ENCODE results near the gene EIF1. TPM values are rescaled to one million over a fixed set of nuclear protein-coding genes. Genes with fewer than 3 reads are reported as not detected.

Gene EIF1
- total RNA-seq, 2 experiments from 2014 or later = 1,206 to 1,253 TPM

GRCh38 chr17:41658846-41659245 lies 29.8 kb upstream of the EIF1 start:
- no peaks in the 10 kb centered on the region for H3K9me3 Mint-ChIP-seq
- CTCF ChIA-PET = interaction anchor here (1.1 kb wide), 1 partner anchor 11 kb away, joined by 6 read pairs; no protein-coding TSS in a partner anchor
- H3K4me3 Mint-ChIP-seq = no peak overlapping the region
- H3K27me3 Mint-ChIP-seq (ENCODE audit: low read depth) = no peaks in the 10 kb centered on the region
- H3K4me1 Mint-ChIP-seq (ENCODE audit: low read depth) = no peaks in the 10 kb centered on the region
- no peak for DNase-seq
- H3K36me3 Mint-ChIP-seq (ENCODE audit: low read depth) = no peaks in the 10 kb centered on the region
- H3K27ac Mint-ChIP-seq = no peak overlapping the region
- intact Hi-C loops (cut with micrococcal nuclease) = no loop called here

- CTCF ChIA-PET = interaction anchor here (1.1 to 12.2 kb wide), 3 partner anchors 11 to 337 kb away, joined by 3 to 295 read pairs (median 114); no protein-coding TSS in a partner anchor
- Mint-ChIP-seq H3K4me1 (ENCODE audit: low read depth) (no peaks in the 10 kb centered on the region), H3K9me3 (no peaks in the 10 kb centered on the region), H3K36me3 (ENCODE audit: low read depth) (no peaks in the 10 kb centered on the region), H3K4me3 (no peak overlapping the region), H3K27ac (no peak overlapping the region), H3K27me3 (ENCODE audit: low read depth) (no peaks in the 10 kb centered on the region)
- intact Hi-C loops (cut with micrococcal nuclease) = loop anchor here (5.0 to 10.0 kb wide), 2 partner anchors 172 to 1335 kb away; partner anchors contain the start of gene KRT36
- no peak for DNase-seq
These were observed 29.1 kb upstream of the EIF1 start for GRCh38 chr17:41659427-41660212.

GRCh38 chr17:41660221-41660711 lies 28.4 kb upstream of the EIF1 start:
- CTCF ChIA-PET = interaction anchor here (1.1 to 12.2 kb wide), 3 partner anchors 11 to 338 kb away, joined by 3 to 295 read pairs (median 114); no protein-coding TSS in a partner anchor
- no peak for DNase-seq
- peaks cover 4% of the 10 kb centered on the region for H3K4me1 Mint-ChIP-seq (ENCODE audit: low read depth)
- intact Hi-C loops (cut with micrococcal nuclease) = loop anchor here (5.0 to 10.0 kb wide), 2 partner anchors 173 to 1335 kb away; partner anchors contain the start of gene KRT36
- H3K36me3 Mint-ChIP-seq (ENCODE audit: low read depth) = no peaks in the 10 kb centered on the region
- H3K4me3 Mint-ChIP-seq = no peak overlapping the region
- no peaks in the 10 kb centered on the region for H3K9me3 Mint-ChIP-seq
- no peak overlapping the region for H3K27ac Mint-ChIP-seq
- no peaks in the 10 kb centered on the region for H3K27me3 Mint-ChIP-seq (ENCODE audit: low read depth)

- CTCF ChIA-PET = interaction anchor here (0.6 to 12.2 kb wide), 40 partner anchors 15 to 1145 kb away, joined by 3 to 295 read pairs (median 4); partner anchors contain the start of genes EIF1 and KLHL11
- no peaks in the 10 kb centered on the region for H3K9me3 Mint-ChIP-seq
- H3K27ac Mint-ChIP-seq = no peak overlapping the region
- no peak overlapping the region for H3K4me3 Mint-ChIP-seq
- no peak for DNase-seq
- no peaks in the 10 kb centered on the region for H3K27me3 Mint-ChIP-seq (ENCODE audit: low read depth)
- intact Hi-C loops (cut with micrococcal nuclease) = loop anchor here (2.0 to 10.0 kb wide), 3 partner anchors 176 to 1339 kb away; partner anchors contain the start of gene KRT36
- H3K4me1 Mint-ChIP-seq (ENCODE audit: low read depth) = peaks cover 27% of the 10 kb centered on the region
- no peaks in the 10 kb centered on the region for H3K36me3 Mint-ChIP-seq (ENCODE audit: low read depth)
These were observed 25.1 kb upstream of the EIF1 start for GRCh38 chr17:41663451-41664171.

DNA sequence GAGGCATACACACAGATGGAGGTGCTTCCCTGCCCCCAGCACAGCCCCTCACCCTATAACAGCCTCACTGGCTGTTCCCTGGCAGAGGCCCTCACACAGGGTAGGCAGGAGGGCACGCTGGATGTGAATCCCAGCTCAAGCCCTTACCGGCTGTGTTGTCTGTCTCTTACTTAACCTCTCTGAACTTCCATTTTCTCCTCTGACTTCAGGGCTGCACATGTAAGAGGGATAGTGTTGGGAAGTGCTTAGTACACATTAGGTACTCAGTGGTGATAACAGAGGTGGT lies 24.6 kb upstream of the EIF1 start:
- no peak for DNase-seq
- intact Hi-C loops (cut with micrococcal nuclease) = loop anchor here (5.0 to 10.0 kb wide), 2 partner anchors 177 to 1339 kb away; partner anchors contain the start of gene KRT36
- no peaks in the 10 kb centered on the region for H3K36me3 Mint-ChIP-seq (ENCODE audit: low read depth)
- H3K4me1 Mint-ChIP-seq (ENCODE audit: low read depth) = peaks cover 27% of the 10 kb centered on the region
- no peaks in the 10 kb centered on the region for H3K9me3 Mint-ChIP-seq
- H3K27me3 Mint-ChIP-seq (ENCODE audit: low read depth) = no peaks in the 10 kb centered on the region
- H3K27ac Mint-ChIP-seq = no peak overlapping the region
- H3K4me3 Mint-ChIP-seq = no peak overlapping the region
- CTCF ChIA-PET = interaction anchor here (1.2 to 12.2 kb wide), 7 partner anchors 15 to 804 kb away, joined by 3 to 295 read pairs (median 14); partner anchors contain the start of gene EIF1

DNA sequence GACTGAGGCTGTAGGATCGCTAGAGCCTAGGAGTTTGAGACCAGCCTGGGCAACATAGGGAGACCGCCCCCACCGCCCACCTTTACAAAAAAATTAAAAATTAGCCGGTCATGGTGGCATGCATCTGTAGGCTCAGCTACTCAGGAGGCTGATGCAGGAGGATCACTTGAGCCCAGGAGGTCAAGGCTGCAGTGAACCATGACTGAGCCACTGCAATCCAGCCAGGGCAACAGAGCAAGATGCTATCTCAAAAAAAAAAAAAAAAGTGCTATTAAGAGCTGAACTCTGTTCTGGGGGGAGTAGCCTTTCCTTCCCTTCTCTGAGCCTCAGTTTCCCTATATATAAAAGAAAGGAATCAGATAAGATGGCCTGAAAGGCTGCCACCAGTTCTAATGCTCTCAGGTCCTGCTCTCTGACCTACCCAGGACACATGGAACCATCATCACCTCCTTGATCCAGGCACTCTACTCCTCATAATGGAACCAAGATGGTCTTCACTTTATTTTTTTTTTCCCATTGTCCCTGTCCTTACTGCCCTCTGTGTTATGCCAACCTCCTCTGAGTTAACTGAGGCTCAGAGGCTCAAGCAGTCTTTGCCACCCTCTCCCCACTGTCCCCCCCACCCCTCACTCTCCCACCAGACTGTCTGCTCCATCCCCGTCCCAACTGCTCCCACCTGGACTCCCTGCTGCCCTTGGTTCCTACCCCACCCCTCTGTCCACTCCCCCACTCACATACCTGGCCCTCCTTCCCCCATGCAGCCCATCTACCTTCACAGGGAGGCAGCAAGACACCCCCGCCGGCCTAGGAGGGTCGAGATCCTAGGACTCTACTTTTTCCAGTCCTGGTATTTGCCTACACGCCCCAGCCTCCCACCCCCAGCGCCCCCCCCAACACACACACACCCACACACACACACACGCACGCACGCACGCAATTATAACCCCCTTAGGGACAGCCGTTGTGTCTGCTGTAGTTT lies 23.8 kb upstream of the EIF1 start:
- Mint-ChIP-seq H3K9me3 (no peaks in the 10 kb centered on the region), H3K27me3 (ENCODE audit: low read depth) (no peaks in the 10 kb centered on the region), H3K4me3 (peak overlapping the region; percentile 90), H3K4me1 (ENCODE audit: low read depth) (peaks cover 33% of the 10 kb centered on the region), H3K27ac (peak overlapping the region; percentile 98), H3K36me3 (ENCODE audit: low read depth) (no peaks in the 10 kb centered on the region)
- intact Hi-C loops (cut with micrococcal nuclease) = loop anchor here (5.0 to 10.0 kb wide), 5 partner anchors 178 to 1340 kb away; partner anchors contain the start of gene KRT36
- CTCF ChIA-PET = interaction anchor here (0.6 to 12.2 kb wide), 17 partner anchors 11 to 808 kb away, joined by 3 to 295 read pairs (median 4); partner anchors contain the start of gene EIF1
- no peak for DNase-seq

DNA sequence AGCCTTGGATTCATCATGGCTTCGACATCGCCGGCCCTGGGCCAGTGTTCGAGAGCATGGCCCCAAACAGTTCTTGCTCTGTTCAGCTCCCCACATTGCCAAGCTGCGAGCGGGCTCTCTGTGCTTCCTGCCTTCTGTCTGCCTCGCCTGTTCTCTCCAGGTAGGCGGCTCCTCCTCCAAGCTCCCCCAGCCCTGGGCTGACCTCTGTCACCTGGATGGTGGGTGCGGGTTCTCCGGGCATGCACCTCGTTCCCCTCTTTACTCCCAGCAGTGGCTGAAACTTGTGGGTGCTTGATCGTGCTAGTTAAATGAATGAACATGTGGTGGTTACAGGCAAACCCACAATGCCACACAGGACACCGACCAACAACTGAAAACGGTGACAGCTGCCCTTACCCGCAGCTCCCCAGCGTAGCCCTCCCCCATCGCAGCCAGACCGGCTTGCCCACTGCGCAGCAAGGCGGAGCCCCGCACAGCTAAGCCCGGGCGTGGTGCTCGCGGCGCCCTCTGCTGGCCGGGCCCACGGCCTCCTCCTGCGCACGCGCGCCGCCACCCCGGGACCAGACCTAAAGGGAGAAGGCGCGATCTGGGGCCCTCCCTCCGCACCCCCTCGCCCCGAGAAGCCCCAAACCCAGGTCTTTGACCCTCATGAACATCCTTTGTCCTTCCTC lies 23.0 kb upstream of the EIF1 start:
- Mint-ChIP-seq H3K36me3 (ENCODE audit: low read depth) (no peaks in the 10 kb centered on the region), H3K4me3 (peak overlapping the region; percentile 90), H3K4me1 (ENCODE audit: low read depth) (peaks cover 39% of the 10 kb centered on the region), H3K9me3 (no peaks in the 10 kb centered on the region), H3K27me3 (ENCODE audit: low read depth) (no peaks in the 10 kb centered on the region), H3K27ac (peak overlapping the region; percentile 98)
- intact Hi-C loops (cut with micrococcal nuclease) = loop anchor here (1.0 to 10.0 kb wide), 9 partner anchors 14 to 1341 kb away; partner anchors contain the start of gene EIF1
- CTCF ChIA-PET = interaction anchor here (0.7 to 12.2 kb wide), 14 partner anchors 10 to 809 kb away, joined by 3 to 295 read pairs (median 4); partner anchors contain the start of gene EIF1
- DNase-seq = peak; percentile 91

GRCh38 chr17:41666237-41666641 lies 22.4 kb upstream of the EIF1 start:
- peak; percentile 88 for DNase-seq
- Mint-ChIP-seq H3K9me3 (no peaks in the 10 kb centered on the region), H3K4me1 (ENCODE audit: low read depth) (peaks cover 41% of the 10 kb centered on the region), H3K27me3 (ENCODE audit: low read depth) (no peaks in the 10 kb centered on the region), H3K4me3 (peak overlapping the region; percentile 90), H3K27ac (peak overlapping the region; percentile 98), H3K36me3 (ENCODE audit: low read depth) (no peaks in the 10 kb centered on the region)
- CTCF ChIA-PET = interaction anchor here (0.6 to 12.2 kb wide), 14 partner anchors 10 to 809 kb away, joined by 3 to 295 read pairs (median 4); partner anchors contain the start of gene EIF1
- intact Hi-C loops (cut with micrococcal nuclease) = loop anchor here (1.0 to 10.0 kb wide), 9 partner anchors 13 to 1341 kb away; partner anchors contain the start of gene EIF1

DNA sequence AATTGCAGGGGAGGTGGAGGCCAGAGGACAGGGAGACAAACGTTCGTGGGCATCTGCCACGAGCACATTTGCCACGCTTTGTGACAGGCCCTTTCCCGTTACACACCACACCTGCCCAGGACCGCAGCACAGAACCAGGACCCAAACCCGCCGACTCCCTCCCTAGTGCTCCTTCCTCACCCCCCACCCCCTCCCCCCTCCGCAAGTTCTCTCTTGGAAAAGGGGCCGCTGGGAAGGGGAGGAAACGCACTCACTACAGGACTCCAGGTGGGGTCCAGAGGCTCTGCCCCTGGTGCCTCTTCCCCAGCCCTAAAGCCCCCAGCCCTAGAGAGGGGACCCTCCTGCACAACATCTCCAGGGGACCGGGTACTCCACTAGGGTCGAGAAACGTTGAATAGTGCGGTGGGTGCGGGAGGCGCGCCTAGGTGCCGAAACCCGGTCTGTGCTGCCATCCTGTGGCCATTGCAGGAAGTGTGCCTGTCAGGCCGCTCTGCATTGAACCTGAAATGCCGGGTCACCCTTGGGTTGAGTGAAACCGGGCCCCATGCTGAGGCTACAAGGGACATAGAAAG lies 21.9 kb upstream of the EIF1 start:
- CTCF ChIA-PET = interaction anchor here (0.6 to 12.2 kb wide), 17 partner anchors 9 to 1099 kb away, joined by 3 to 295 read pairs (median 4); partner anchors contain the start of gene EIF1
- intact Hi-C loops (cut with micrococcal nuclease) = loop anchor here (1.0 to 10.0 kb wide), 10 partner anchors 13 to 1342 kb away; partner anchors contain the start of gene EIF1

More for the DNA sequence above, 21.9 kb upstream of the EIF1 start:
- Mint-ChIP-seq H3K36me3 (ENCODE audit: low read depth) (no peaks in the 10 kb centered on the region), H3K27ac (peak overlapping the region; percentile 98), H3K4me1 (ENCODE audit: low read depth) (peaks cover 45% of the 10 kb centered on the region), H3K9me3 (no peaks in the 10 kb centered on the region), H3K4me3 (peak overlapping the region; percentile 90), H3K27me3 (ENCODE audit: low read depth) (no peaks in the 10 kb centered on the region)
- DNase-seq = peak; percentile 94
